GM19395 (cell line): ENCODE data around the gene CPXM2.
"Not testable (repeated sequence)": the region's sequence is repeated elsewhere in the genome, so short reads cannot be mapped to it uniquely, and the experiment has no call there.

Experiments
- ATAC-seq: cut with Tn5 transposase; IDR thresholded peaks from one replicate; pipeline ENCODE4 v1.9.1; 2021; ENCODE audit warnings: mild to moderate bottlenecking, moderate library complexity; ENCODE audit not compliant: unreplicated experiment

CPXM2 gene

DNA sequence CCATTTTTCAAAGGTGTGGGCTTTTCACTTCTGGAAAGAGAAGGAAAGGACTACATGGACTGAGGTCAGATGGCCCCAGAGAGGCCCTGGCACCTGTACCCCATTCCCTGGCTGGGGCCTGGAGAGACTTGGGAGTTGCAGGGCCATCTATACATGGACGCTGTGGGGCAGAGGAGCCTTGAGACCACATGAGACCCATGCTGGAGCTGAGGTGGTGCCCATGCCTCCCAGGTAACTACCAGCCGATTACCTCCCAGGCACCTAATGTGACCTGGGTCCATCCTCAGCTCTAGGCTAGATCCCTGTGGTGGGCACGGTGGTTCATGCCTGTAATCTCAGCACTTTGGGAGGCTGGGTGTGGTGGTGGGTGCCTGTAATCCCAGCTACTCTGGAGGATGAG is 144.2 kb downstream of the CPXM2 start:
- ATAC-seq: no peak

DNA sequence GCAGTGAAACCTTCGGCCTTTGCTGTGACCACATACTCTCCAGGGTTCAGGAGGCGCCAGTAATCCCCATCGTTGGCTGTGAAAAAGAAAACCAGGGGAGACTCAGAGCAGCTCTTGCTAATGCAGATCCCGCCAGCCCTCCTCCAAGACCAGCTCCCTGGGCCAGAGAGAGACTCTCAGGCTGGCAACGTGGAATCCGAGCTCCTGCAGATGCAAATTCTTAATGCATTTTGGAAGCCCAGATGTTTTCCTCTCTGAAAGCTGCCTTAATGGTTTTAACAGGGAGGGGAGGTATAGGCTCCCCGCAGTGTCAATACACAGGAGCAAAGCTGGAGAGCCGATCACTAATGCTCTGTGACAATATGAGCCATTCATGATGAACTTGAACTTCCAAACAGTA is 144.7 kb downstream of the CPXM2 start:
- ATAC-seq: no peak

DNA sequence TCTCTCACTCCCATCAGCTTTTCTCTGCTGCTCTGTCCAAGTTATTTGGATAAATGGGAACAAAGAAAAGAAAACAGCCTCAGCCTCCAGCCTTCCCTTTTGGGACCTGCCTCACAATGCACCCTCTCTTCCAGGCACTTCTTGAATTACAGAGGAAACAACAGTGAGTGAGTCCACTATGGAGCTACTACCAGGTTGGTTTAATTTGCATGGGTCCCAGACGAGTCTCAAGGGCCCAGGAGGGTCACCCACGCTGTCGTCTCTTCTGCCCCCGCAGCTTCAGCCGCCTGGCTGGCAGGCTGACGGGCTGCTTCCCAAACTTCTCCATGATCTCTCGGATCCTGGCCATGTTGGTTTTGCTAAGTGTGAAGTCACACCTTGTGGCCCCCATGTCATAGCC is 145.1 kb downstream of the CPXM2 start:
- no peak for ATAC-seq

DNA sequence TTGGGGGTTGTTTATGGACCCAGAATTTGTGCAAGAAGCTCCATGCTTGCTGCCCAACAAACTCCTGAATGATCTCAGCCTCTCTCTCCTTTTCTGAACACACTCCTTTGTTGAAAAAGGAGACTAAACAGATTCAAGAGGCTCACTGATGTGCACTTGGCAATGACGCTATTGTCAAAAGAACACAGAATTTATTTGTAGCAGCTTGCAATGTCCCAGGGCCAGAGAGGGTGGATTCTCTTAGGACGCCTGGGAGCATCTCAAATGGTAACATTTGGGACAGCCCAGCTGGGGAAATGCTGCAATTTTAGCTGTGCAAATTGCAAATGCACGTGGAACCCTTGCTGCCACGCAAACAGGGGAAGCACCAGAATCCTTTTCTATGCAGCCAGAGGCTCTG is 145.5 kb downstream of the CPXM2 start:
- ATAC-seq: no peak

DNA sequence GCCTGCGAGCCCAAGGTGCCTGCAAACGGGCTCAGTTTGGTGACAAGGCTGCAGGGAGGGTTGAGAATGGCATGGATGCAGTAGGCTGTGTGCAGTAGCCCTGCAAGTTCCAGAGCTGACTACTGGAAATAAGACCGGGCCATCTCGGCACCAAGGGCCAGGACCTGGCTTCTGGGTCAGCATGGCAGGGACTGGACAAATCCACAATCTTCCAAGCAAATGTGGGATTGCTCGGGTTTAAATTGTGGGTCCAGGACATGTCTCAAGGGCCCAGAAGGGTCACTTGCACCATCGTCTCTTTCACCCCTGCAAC is 147.4 kb downstream of the CPXM2 start:
- no peak for ATAC-seq

DNA sequence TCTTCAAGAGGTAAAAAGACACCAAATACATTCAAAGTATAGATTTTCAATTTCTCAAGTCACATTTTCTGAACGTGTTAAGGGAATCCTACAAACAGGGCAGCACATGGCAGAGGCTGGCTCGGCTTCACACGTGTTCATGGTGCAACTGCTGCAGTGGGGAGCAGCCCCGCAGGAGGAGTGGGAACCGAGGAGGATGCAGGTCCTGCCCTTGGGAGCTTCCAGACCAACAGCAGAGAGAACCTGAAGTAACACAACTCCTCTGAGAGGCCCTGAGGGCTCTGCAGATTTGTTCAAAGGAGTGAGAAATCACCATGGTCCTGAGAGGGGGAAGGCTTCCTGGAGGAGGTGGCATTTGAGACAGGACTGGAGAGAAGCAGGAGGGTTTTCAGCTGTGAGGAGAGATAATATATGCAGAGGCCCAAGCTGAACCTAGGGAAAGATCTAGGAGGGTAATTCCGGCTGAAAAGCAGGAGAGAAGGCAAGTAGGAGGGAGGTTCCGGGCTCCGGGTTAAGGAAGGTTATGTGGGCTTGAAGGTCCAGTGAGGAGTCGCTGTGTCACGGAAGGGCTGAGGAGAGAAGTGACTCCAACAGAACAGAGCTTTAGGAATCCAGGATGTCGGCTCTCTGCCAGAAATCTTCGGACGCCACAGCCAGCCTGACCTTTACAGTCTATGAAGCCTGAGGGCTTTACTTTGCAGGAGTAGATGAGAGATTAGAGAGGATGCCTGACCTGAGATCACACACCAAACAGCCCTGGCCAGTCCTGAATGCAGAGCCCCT is 148.0 kb downstream of the CPXM2 start:
- ATAC-seq: no peak

DNA sequence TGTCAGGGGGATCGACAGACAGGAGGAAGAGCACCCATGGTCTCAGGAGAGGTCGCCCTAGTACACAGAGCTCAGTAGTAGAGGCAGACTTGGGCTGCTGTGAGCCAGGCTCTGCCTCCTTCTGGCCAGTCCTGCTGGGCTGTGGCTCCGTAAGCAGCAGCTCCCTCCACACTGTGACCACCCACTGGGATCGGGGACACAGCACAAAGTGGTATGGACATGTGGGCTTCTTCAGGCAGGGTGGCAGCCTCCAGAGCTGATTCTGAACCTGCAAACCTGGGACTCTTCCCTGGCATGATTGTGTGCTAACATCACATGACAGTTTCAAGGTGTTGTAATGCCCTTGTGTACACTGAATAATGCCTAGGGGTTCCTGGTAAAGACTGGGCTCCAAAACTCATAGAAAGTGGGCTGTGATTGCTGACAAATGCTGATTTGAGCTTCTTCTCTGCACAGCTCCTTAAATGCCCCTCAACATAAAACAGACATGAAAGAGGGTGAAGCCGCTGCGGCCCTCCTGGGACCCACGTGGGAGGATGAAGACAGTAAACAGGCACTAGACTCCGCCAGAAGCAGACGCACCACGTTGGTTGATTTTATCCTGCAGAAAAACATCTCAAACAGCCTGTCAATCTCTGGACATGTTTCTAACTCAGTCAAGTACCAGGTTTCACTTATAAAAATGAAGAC is 148.7 kb downstream of the CPXM2 start:
- no peak for ATAC-seq

DNA sequence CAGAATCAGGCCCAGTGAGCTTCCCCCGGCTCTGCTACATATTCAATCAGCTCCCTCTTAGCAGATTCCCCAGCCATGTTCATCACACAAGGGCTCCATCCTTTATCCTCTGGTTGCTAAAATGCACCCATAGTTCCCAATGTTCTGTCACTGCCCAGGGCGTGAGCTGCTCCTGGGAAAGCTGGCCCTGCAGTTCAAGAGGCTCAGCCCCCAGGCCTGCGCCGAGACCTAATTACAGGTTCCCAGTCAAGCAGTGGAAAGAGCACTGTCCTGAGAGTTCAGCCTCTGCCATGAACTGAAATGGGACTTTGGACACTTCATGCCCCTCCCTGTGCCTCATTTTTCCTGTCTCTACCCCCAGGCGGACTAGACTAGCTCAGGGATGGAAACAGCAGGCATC is 149.9 kb downstream of the CPXM2 start:
- no peak for ATAC-seq

DNA sequence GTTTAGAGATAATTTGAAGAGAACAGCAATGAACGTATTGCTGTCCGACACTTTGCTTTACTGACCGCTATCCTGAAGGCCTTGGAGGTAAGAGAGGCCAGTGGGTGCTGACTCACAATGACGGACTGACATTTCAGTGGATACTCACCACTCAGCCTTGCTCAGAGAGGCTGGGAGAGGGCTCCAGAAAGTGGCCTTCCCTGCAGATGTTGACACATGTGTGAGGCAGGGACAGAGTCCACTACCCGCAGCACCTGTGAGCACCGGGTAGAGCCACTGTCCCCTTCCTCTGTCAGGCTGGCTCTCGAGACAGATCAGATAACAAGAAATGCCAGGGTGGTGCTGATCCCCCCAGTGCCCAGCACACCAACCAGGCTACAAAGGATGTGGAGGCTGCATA is 150.5 kb downstream of the CPXM2 start:
- no peak for ATAC-seq

DNA sequence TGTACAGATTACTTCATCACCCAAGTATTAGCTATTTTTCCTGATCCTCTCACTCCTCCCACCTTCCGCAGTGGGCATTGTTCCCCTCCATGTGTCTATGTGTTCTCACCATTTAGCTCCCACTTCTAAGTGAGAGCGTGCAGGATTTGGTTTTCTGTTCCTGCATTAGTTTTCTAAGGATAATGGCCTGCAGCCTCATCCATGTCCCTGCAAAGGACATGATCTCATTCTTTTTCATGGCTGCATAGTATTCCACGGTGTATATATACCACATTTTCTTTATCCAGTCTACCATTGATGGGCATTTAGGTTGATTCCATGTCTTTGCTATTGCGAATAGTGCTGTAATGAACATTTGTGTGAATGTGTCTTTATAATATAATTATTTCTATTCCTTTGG is 154.7 kb downstream of the CPXM2 start:
- ATAC-seq: not testable (repeated sequence)

DNA sequence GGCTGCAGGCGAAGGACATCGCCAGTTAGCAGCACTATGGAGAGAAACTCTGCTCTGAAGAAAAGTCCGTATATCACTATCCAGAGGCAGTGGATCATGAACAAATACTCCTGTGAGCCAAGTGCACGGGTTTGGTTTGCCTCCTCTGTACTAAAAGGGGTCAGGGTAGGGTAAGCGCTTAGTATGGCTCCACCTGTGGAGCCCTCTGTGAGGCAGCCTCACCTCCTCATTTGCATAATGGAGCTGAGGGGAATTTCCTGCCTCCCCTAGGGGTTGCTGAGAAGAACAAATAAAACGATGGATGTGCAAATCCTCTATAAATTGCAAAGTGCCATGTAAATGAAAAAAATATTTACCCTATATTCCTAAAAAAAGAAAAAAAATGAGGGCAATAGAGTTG is 162.1 kb downstream of the CPXM2 start:
- ATAC-seq: no peak

DNA sequence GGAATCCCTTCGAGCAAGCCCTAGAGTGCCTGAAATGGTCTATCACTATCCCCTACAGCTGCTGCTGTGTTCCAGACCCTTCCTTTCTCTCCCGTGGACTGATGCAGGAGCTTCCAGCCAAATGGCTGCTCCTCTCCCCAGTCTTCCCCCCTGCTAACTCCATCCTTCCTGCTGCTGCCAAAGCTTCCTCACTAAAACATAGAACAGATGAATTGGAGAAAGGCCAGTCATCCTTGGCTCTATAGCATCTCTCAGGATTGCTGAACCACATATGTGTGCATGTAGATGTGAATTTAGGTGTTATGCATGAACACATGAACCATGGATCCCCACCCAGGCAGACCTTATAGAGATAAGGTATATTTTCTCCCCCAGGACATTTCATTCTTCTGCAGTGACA is 164.8 kb downstream of the CPXM2 start:
- ATAC-seq: no peak

DNA sequence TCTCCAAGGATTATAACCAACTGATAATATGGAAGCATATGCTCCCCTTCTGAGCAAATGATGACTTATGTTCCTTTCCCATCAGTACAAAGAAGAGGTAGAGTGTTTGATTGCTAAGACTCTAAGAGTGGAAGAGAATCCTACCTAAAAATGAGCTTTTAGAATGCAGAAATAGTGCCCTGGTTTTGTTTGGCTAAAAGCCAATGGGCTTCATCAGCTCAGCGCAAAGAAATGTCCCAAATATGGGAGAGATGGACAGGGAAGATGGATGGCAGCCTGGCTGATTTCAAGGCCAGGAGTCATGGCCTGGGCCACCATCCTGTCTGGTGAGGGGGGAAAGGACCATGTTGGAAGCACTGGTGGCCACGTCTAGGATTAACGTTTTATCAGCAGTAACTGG is 165.2 kb downstream of the CPXM2 start:
- ATAC-seq: no peak

DNA sequence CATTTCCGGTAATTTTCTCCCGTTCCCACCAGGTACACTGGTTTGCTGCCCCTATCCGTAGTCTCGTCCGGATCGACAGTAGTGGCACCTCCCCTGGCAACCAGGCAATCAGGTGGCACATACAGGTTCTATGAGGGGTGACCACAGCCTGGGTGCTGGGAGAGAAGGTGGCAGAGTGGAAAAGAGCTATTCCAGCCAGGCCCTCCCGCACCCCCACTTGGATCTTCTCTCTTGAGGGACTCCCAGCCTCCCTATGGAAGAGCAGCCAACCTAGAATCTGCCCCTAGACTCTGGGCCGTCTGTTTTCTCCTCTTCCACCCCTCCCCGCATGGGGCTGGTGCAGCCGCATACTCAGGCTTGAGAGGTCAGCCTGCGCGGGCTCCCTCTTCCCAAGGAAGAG is 166.9 kb downstream of the CPXM2 start:
- no peak for ATAC-seq

DNA sequence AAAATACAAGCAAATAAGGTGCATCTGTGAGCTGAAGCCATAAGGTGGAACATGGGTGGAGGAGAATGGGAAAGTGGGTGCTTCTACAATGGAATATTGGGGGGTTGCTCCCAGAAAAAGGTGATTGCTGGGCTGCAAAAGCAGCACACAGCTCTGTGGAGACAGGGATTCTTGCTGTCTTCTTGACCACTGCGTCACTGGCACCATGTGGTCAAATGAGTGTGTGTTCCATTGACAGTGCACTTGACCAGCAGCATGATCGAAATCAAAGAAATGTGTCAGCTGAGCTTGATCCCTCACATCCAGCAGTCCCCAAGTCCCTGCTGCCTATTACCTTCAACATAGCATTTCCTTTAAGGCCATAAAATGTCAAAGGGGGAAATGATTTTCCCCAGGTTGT is 169.3 kb downstream of the CPXM2 start:
- ATAC-seq: no peak

DNA sequence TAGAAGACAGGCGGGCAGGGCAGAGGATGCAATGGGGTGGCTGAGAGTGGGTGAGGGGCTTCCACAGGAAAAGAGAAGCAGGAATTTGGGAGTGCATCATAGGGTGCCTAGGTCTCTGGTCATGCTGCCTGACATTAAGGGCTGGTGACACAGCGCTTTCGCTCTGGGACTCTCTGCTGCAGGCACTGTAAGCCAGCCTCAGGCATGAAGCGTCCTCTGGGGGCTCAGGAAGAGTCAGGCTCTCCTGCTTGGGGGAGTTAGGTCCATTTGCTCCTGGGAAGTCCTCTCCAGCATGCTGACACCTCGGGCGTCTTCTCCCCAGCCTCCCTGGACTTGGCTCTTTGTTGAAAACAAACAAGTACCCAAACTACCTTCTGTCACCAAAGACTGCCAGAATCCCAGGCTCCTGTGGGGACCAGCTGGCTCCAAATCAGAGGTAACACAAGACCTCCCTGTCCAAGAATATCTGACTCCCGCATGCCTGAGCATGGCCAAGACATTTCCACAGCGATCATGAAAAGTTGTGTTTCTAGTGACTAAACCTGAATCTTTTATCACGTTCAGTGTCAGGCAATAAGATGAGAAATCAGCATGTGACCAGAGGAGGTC is 170.1 kb downstream of the CPXM2 start:
- no peak for ATAC-seq

DNA sequence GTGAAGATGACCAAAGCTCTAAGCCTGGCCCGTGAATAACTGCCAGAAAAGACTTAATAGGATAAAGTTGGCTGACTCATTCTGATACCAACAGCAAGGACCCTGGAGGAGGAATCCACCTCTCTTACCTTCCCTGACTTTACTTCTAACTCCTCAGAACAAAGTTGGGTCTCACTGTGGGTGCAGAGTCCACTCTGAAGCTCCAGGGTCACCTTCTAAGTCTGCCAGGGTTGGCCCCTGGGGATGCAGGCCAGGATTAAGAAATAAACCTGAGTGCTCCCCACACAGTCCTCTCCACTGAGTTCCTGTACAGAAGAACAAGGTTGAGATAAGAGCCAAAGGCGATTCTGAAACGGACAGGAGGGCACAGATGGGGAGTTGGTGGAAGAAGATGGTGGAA is 171.1 kb downstream of the CPXM2 start:
- no peak for ATAC-seq

DNA sequence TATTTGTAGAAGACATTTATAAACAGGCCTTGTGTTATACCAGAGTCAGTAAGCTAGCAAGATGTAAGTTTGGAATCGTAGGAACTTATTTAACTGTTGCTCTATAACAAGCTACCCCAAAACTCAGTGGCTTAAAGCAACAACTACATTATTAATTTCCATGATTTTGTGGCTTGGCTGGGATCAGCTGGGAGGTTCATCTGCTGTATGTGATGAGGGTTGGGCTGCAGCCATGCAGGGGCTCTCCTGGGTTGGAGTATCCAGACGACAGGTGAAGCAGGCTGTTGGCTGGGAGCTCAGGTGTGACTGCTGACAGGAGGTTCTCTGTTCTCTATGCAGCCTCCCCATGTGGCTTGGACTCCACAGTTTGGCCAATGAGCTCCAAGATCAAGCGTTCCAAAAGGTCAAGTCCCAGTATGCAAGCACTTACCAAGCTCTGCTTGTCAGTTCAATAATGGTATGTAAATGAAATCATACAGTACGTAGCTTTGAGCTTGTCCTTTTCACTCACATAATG is 173.0 kb downstream of the CPXM2 start:
- no peak for ATAC-seq

DNA sequence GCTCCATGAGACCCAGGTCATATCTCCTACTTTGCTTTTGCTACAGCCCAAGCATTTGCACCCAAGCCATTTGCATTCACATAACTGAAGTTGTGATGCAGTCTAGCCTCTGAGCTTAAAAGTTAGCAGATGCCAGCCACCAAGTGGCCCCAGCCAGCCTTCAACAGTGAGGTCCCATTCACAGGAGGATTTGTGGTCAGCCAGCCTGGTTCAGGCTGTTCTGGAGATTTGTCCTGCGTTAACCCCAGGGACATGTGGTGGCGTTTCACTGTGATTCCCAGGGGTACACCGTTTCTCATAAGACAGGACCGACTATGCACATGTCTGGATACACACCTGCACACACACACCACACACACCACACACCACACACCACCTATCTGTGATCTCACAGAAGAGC is 174.3 kb downstream of the CPXM2 start:
- ATAC-seq: no peak

DNA sequence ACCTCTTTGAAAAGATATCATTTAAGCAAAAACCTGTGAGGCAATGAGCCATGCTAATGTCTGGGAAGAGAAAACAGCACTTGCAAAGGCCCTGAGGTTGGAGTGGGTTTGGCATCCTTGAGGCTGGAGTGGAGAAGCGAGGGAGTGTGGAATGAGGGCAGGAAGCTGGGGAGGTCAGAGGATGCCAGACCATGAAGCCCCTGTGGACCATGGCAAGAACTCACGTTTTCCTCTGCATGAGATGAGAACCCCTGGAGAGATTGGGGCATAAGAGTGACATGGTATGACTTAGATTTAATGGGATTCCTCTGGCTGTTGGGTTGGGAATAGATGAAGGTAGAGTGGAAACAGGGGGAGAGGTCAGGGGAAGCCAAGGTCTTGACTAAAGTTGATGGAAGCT is 176.1 kb downstream of the CPXM2 start:
- no peak for ATAC-seq

DNA sequence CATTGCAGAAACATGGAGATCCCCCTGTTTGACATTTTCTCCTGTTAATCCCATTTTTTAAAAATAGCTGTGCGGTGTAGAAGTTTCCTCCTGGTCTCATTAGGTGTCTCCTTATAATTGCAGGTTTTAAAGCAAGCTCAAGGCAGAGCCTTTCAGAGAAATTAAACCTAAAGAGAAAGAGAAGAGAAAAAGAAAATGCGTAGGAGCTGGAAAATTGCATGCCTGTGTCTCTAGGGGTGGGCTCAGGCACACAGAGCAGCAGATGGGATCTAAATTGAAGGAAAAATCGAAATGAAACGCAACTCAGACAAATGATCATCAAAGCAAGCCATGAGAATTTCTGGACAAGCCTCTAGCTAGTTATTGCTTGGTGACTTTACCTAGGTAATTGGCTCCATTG is 185.4 kb downstream of the CPXM2 start:
- ATAC-seq: no peak

DNA sequence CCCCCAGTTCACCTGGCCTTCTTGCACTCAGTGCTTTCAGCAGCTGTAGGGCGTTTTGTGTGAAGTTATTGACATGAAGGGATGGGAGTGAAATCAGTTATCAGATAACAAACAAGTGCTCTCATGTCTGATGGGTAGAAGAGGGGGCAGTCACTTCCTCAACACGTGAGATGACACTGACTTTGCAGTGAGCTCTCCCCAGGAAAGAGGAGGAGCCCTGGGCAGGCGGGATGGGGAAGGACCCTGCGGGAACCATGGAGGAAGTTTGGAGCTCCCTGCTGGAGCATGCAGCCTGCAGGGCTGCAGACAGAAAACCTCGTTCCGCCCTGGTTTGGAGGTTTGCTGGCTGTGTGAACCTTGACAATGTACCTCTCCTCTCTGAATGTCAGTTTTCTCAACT is 186.8 kb downstream of the CPXM2 start:
- ATAC-seq: no peak
